Tibial nerve (tissue), 4 donors: ENCODE data around the gene ERBB4. TPM values are rescaled to one million over a fixed set of nuclear protein-coding genes. Genes with fewer than 3 reads are reported as not detected.

ENCODE experiments used
- DNase-seq, 2 donors: peaks; one replicate each; pipeline ENCODE4 v3.0.0-alpha.2; 2019; ENCODE audit warnings: low spot score in 2 of 2
- H3K27ac ChIP-seq, 4 donors: fragments of 200-600 bp; sonication (generic) in 3 of 4; one replicate each; pipeline ENCODE4 v1.5.1; 2017 to 2019; ENCODE audit warnings: mild to moderate bottlenecking in 1 of 4
- H3K27me3 ChIP-seq, 2 donors: fragments of 200-600 bp; sonication (generic) in 1 of 2; one replicate each; pipeline versions ENCODE4 v1.5.1 to v1.6.0; 2017 to 2019
- H3K36me3 ChIP-seq, 3 donors: fragments of 200-600 bp; sonication (generic); one replicate each; pipeline ENCODE4 v1.5.1; 2018 to 2019
- H3K4me1 ChIP-seq, 4 donors: fragments of 200-600 bp; sonication (generic) in 3 of 4; one replicate each; pipeline ENCODE4 v1.5.1; 2017 to 2019
- H3K4me3 ChIP-seq, 4 donors: fragments of 200-600 bp; sonication (generic) in 3 of 4; one replicate each; pipeline ENCODE4 v1.5.1; 2017 to 2019; ENCODE audit warnings: mild to moderate bottlenecking in 1 of 4, moderate library complexity in 1 of 4
- H3K9me3 ChIP-seq, 4 donors: fragments of 200-600 bp; sonication (generic) in 3 of 4; one replicate each; pipeline ENCODE4 v1.5.1; 2017 to 2019
- CTCF ChIP-seq, 5 experiments: fragments of 200-600 bp in 3 of 5; fragments of 450-650 bp in 2 of 5; sonication (generic) in 3 of 5; IDR thresholded peaks; one replicate each; pipeline ENCODE4 v1.5.1; 2016 to 2019; ENCODE audit warnings: antibody characterized with exemption in 5 of 5, mild to moderate bottlenecking in 3 of 5, moderate library complexity in 2 of 5
- EP300 ChIP-seq, 2 donors: sonication (generic); formaldehyde crosslinking; IDR thresholded peaks; one replicate each; pipeline ENCODE4 v1.6.1; 2017; ENCODE audit warnings: antibody characterized with exemption in 2 of 2, mild to moderate bottlenecking in 1 of 2
- POLR2A ChIP-seq, 2 donors: fragments of 450-650 bp; IDR thresholded peaks; one replicate each; pipeline ENCODE4 v1.6.1; 2017; ENCODE audit warnings: antibody characterized with exemption in 2 of 2, mild to moderate bottlenecking in 2 of 2, moderate library complexity in 2 of 2
- WGBS, 2 donors: methylation state at CpG; one replicate each; pipeline ENCODE4 v1.1.5; 2018; 5-methylcytosine and 5-hydroxymethylcytosine counted together
- total RNA-seq, 4 donors: library from RNA; depleted of rRNA; stranded (reverse); fragments of >200 nt; gene quantifications; one replicate each; pipeline ENCODE4 v1.1.0, GENCODE V29; 2016

The ERBB4 gene
- total RNA-seq, 4 donors from 2014 or later: 2.4 to 3.3 (median 2.9) TPM

GRCh38 chr2:212154477-212154878, 384.1 kb downstream of the ERBB4 start:
- WGBS, 2 donors: 72 to 76% methylated on average over 2 of the region's 2 CpGs
- H3K9me3 ChIP-seq: no peaks in the 10 kb centered on the region
- DNase-seq: no peak
- no peak for TF ChIP-seq EP300 (IDR thresholded peaks at IDR 0.05)
- TF ChIP-seq POLR2A (IDR thresholded peaks at IDR 0.05): no peak
- H3K27ac ChIP-seq: no peak overlapping the region
- no peaks in the 10 kb centered on the region for H3K36me3 ChIP-seq
- no peak overlapping the region for H3K4me3 ChIP-seq
- H3K4me1 ChIP-seq: no peaks in the 10 kb centered on the region
- no peaks in the 10 kb centered on the region for H3K27me3 ChIP-seq

- TF ChIP-seq POLR2A (IDR thresholded peaks at IDR 0.05) (no peak), CTCF (IDR thresholded peaks at IDR 0.05) (no peak), EP300 (IDR thresholded peaks at IDR 0.05) (no peak)
- no peaks in the 10 kb centered on the region for H3K9me3 ChIP-seq
- 51 to 56% methylated on average over 2 of the region's 2 CpGs for WGBS, 2 donors
Observed at GRCh38 chr2:212153923-212154322, 384.7 kb downstream of the ERBB4 start.

GRCh38 chr2:212147921-212148513, 390.6 kb downstream of the ERBB4 start:
- no peak for DNase-seq
- no peaks in the 10 kb centered on the region for H3K36me3 ChIP-seq
- H3K27me3 ChIP-seq: no peaks in the 10 kb centered on the region
- no peak overlapping the region for H3K27ac ChIP-seq
- no peak overlapping the region for H3K4me3 ChIP-seq
- no peaks in the 10 kb centered on the region for H3K9me3 ChIP-seq
- 50 to 54% methylated on average over 2 of the region's 2 CpGs for WGBS, 2 donors
- TF ChIP-seq POLR2A (IDR thresholded peaks at IDR 0.05) (no peak), CTCF (IDR thresholded peaks at IDR 0.05) (peak in 4 of 5 experiments; percentile 20 to 39 (median 28))
- no peaks in the 10 kb centered on the region for H3K4me1 ChIP-seq

More at GRCh38 chr2:212153923-212154322, 384.7 kb downstream of the ERBB4 start:
- Histone ChIP-seq H3K27me3 (no peaks in the 10 kb centered on the region), H3K4me3 (no peak overlapping the region), H3K27ac (no peak overlapping the region), H3K4me1 (no peaks in the 10 kb centered on the region), H3K36me3 (no peaks in the 10 kb centered on the region)
- DNase-seq: no peak

GRCh38 chr2:212146416-212146815, 392.2 kb downstream of the ERBB4 start:
- Histone ChIP-seq H3K36me3 (no peaks in the 10 kb centered on the region), H3K9me3 (no peaks in the 10 kb centered on the region), H3K27ac (no peak overlapping the region), H3K27me3 (no peaks in the 10 kb centered on the region), H3K4me3 (no peak overlapping the region), H3K4me1 (no peaks in the 10 kb centered on the region)
- WGBS, 2 donors: 85% methylated on average over 3 of the region's 3 CpGs
- no peak for DNase-seq
- TF ChIP-seq EP300 (IDR thresholded peaks at IDR 0.05): no peak
- no peak for TF ChIP-seq POLR2A (IDR thresholded peaks at IDR 0.05)

- H3K9me3 ChIP-seq: no peaks in the 10 kb centered on the region
- H3K4me1 ChIP-seq: no peaks in the 10 kb centered on the region
- TF ChIP-seq POLR2A (IDR thresholded peaks at IDR 0.05) (no peak), EP300 (IDR thresholded peaks at IDR 0.05) (no peak), CTCF (IDR thresholded peaks at IDR 0.05) (no peak)
- no peak for DNase-seq
- no peak overlapping the region for H3K27ac ChIP-seq
- 93 to 94% methylated on average over 1 of the region's 1 CpG for WGBS, 2 donors
- H3K27me3 ChIP-seq: no peaks in the 10 kb centered on the region
- no peaks in the 10 kb centered on the region for H3K36me3 ChIP-seq
- no peak overlapping the region for H3K4me3 ChIP-seq
Observed at GRCh38 chr2:212145121-212145520, 393.5 kb downstream of the ERBB4 start.

- H3K36me3 ChIP-seq: no peaks in the 10 kb centered on the region
- no peaks in the 10 kb centered on the region for H3K4me1 ChIP-seq
- H3K27me3 ChIP-seq: no peaks in the 10 kb centered on the region
- 50 to 54% methylated on average over 2 of the region's 2 CpGs for WGBS, 2 donors
- no peak overlapping the region for H3K27ac ChIP-seq
- no peaks in the 10 kb centered on the region for H3K9me3 ChIP-seq
- H3K4me3 ChIP-seq: no peak overlapping the region
- TF ChIP-seq POLR2A (IDR thresholded peaks at IDR 0.05) (no peak), CTCF (IDR thresholded peaks at IDR 0.05) (no peak), EP300 (IDR thresholded peaks at IDR 0.05) (no peak)
- no peak for DNase-seq
Observed at GRCh38 chr2:212142631-212143030, 396.0 kb downstream of the ERBB4 start.
